HFF-Myc (cell line): Measurements from ENCODE around the gene USP10.

Experiments used
- DNase-seq: peaks from one replicate; pipeline ENCODE4 v3.0.0-alpha.2; 2011; ENCODE audit warnings: low read depth; ENCODE audit errors: extremely low read depth
- H3K4me3 ChIP-seq: replicated peaks from 2 replicates; pipeline ENCODE4 v1.5.1; 2011; ENCODE audit warnings: low read depth, mild to moderate bottlenecking, control low read depth, low read length
- CTCF ChIP-seq: IDR thresholded peaks from 2 replicates; pipeline ENCODE4 v1.5.1; 2012; ENCODE audit warnings: mild to moderate bottlenecking, low read depth, low read length, control low read depth; ENCODE audit errors: missing control alignments

Gene USP10

GRCh38 chr16:84732674-84733352 is 33.0 kb downstream of the USP10 start:
- no peak for TF ChIP-seq CTCF
- H3K4me3 ChIP-seq = no peak overlapping the region
- DNase-seq = no peak

DNA sequence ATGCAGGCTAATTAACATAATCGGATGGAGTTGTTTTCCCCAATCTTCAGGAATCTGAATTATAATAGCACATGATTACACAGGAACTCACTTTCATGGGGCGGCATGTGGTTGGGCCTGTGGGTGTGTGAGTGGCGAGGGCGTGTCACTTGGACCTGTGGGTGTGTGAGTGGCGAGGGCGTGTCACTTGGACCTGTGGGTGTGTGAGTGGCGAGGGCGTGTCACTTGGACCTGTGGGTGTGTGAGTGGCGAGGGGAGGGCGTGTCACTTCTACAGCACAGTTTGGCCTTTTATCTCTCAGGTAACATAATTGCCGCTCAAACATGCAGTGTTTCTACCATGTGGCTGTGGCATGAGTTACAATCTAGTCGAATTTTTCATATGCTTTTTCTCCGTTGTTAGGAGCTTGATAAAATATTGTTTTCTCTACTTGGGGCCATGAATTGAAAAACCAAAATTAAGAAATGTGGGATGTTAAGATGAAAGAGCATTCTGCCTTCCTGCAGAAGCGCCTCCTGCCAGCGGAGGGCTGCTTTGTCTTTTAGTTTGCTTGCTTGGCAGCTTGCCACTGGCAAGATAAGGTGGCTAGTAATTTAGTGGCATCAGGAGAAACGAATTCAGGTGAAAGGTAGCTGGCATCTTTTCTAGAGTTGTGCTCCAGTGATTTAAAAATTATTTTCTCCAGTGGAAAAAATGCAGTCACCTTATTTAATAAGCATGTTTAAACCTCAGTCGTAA is 36.2 kb downstream of the USP10 start:
- TF ChIP-seq CTCF = no peak
- DNase-seq = no peak
- H3K4me3 ChIP-seq = no peak overlapping the region

DNA sequence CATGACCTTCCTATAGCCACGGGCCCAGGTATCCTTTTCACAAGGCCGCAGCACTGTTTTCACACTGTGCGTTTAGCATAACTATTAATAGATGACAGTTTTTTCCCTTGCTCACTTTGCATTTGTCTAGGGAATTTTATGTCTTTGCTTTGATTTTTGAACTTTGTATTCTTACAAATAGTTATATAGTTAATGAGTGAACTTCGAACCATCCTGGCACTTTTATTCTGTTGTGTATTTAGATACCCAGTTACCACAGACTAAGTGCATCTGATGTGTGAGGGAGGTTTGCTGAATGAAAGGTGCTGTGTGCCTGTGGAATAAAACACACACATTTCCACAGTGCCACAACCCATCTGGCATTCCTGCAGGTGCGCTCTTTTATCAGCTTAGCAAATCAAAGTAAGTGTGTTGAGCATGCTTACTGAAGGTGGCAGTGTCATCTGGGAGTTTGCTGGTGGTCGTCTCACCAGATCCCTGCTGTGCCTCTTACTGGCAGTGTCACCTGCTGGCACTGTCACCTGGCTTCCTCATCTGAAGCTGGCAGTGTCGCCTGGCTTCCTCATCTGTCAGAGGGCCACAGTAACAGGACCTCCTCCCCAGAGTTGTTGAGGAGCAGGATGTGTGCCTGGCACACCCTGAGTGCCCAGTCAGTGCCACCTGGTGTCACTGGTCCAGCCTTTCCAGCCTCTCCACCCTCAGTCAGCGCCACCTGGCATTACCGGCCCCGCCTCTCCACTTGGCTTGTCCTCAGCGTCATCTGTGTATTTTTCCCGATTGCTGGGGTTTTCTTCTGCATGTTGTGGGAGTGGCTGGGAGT is 37.6 kb downstream of the USP10 start:
- no peak for DNase-seq
- no peak for TF ChIP-seq CTCF
- H3K4me3 ChIP-seq = no peak overlapping the region

DNA sequence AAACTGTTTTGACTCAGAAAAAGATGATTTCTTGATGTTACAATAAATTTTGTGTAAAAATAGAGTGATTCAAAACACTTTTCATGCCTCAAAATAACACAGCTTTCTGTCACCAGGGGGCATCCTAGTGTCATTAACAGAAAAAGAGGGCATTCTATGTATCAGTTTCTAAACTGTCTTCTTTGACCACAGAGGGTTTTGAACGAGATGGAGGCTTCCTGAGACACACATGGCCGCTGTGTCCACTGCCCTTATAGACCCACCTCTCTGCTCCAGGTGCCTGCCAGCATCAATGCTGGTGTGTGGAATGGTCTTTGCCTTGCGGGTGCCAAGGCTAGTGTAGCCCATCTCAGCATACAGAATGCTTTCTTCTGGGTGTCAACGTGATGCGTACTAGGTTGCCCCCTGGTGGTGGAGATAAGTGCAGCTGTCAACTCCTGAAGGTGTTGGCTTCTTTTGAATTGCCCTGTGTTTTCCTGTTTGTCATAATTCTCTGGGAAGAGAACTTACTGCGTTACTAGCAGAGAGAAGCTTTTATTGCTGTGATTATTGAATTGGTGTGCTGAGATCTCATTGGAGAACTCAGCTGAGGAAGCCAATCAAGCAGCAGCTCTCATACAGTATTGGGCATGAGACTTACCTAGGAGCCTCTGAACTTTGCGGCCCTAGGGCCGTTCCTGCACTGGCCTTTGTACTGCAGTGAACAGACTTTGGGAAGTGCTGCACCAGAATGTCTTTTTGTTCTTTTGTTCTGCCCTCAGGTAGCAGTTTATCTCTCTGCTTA is 38.6 kb downstream of the USP10 start:
- peak; percentile 89 for TF ChIP-seq CTCF
- H3K4me3 ChIP-seq = no peak overlapping the region
- DNase-seq = no peak

DNA sequence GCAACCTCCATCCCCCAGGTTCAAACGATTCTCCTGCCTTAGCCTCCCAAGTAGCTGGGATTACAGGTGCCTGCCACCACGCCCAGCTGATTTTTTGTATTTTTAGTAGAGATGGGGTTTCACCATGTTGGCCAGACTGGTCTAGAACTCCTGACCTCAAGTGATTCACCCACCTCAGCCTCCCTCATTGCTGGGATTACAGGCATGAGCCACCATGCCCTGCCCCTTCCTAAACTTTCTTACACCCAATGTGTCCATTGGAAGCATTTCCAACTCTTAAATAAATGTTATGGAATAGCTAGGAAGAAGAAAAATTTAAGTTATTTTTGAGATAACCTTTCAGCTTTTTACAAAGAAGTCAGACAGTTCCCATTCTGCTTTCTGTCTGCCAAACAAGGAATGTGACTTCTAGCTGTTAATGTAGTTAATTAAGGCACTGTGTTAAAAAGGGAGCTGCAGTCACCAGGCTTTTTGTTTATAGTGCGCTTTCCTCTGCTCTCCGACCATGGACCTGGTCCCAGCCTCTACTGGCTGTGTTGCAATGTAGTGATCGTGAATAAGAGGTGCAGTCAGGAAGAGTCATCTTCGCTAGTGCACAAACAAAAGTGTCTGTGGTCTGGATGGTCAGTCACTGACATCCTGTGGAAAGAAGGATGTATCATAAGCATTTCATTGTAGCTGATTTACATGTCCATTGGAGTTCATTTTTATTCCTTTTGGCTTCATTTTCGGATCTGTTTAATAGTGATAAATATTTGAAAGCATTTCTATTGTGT is 39.7 kb downstream of the USP10 start:
- no peak for DNase-seq
- no peak overlapping the region for H3K4me3 ChIP-seq
- TF ChIP-seq CTCF = no peak
